HL-60 (cell line): ENCODE data around the gene P2RY11.

Source experiments
- CTCF ChIP-seq: IDR thresholded peaks from one replicate; pipeline ENCODE4 v1.5.1; 2011; ENCODE audit warnings: low read length, control low read depth, inconsistent platforms; ENCODE audit not compliant: insufficient read depth
- GABPA ChIP-seq: IDR thresholded peaks from 2 replicates; pipeline ENCODE4 v1.6.1; 2012; ENCODE audit warnings: low read depth
- POLR2AphosphoS5 ChIP-seq: IDR thresholded peaks from 2 replicates; pipeline ENCODE4 v1.6.1; 2012; ENCODE audit warnings: low read depth
- SPI1 ChIP-seq: IDR thresholded peaks from 2 replicates; pipeline ENCODE4 v1.6.1; 2012; ENCODE audit warnings: low read depth, mild to moderate bottlenecking, borderline replicate concordance
- TF ChIP-seq, protein P1 (sequence below): IDR thresholded peaks from 2 replicates; pipeline ENCODE4 v1.6.1; 2012; ENCODE audit warnings: low read depth; ENCODE audit not compliant: insufficient replicate concordance

- TF ChIP-seq CTCF: no peak
- TF ChIP-seq, protein P1, sequence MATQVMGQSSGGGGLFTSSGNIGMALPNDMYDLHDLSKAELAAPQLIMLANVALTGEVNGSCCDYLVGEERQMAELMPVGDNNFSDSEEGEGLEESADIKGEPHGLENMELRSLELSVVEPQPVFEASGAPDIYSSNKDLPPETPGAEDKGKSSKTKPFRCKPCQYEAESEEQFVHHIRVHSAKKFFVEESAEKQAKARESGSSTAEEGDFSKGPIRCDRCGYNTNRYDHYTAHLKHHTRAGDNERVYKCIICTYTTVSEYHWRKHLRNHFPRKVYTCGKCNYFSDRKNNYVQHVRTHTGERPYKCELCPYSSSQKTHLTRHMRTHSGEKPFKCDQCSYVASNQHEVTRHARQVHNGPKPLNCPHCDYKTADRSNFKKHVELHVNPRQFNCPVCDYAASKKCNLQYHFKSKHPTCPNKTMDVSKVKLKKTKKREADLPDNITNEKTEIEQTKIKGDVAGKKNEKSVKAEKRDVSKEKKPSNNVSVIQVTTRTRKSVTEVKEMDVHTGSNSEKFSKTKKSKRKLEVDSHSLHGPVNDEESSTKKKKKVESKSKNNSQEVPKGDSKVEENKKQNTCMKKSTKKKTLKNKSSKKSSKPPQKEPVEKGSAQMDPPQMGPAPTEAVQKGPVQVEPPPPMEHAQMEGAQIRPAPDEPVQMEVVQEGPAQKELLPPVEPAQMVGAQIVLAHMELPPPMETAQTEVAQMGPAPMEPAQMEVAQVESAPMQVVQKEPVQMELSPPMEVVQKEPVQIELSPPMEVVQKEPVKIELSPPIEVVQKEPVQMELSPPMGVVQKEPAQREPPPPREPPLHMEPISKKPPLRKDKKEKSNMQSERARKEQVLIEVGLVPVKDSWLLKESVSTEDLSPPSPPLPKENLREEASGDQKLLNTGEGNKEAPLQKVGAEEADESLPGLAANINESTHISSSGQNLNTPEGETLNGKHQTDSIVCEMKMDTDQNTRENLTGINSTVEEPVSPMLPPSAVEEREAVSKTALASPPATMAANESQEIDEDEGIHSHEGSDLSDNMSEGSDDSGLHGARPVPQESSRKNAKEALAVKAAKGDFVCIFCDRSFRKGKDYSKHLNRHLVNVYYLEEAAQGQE: no peak
- no peak for TF ChIP-seq POLR2AphosphoS5
- no peak for TF ChIP-seq SPI1
- TF ChIP-seq GABPA: no peak
Measured at GRCh38 chr19:10151521-10151920, 40.0 kb downstream of the P2RY11 start.
